Activated CD8-positive, alpha-beta memory T cell treated with anti-CD3 and anti-CD28 coated beads, Interleukin-2, amount 10 ng/mL, durations not matched to agents 7 days and 5 days (primary cell): ENCODE data around the gene SUCO. TPM values are rescaled to one million over a fixed set of nuclear protein-coding genes. Genes with fewer than 3 reads are reported as not detected.

Experiments used
- ATAC-seq: fragments of 150-1000 bp; cut with Tn5 transposase; one replicate; pipeline ENCODE4 v1.10.0; 2021; ENCODE audit warnings: moderate library complexity
- CTCF ChIA-PET: fragments of 350-600 bp; sonication (Branson Sonifier 250); formaldehyde crosslinking; loops from one replicate; lab custom pipeline; 2021; ENCODE audit warnings: antibody characterized with exemption; lab: Charles Lee
- DNase-seq: peaks from one replicate; pipeline ENCODE4 v3.0.0-alpha.2; 2020
- H3K27ac Mint-ChIP-seq: one replicate; pipeline ENCODE4 v1.8.0; 2021; ENCODE audit warnings: mild to moderate bottlenecking, mixed read lengths
- H3K27me3 Mint-ChIP-seq: one replicate; pipeline ENCODE4 v1.8.0; 2021; ENCODE audit warnings: mixed read lengths
- H3K36me3 Mint-ChIP-seq: one replicate; pipeline ENCODE4 v1.8.0; 2021; ENCODE audit warnings: mild to moderate bottlenecking, mixed read lengths
- H3K4me1 Mint-ChIP-seq: one replicate; pipeline ENCODE4 v1.8.0; 2021; ENCODE audit warnings: mixed read lengths
- H3K4me3 Mint-ChIP-seq: one replicate; pipeline ENCODE4 v1.8.0; 2021; ENCODE audit warnings: mild to moderate bottlenecking, moderate library complexity, mixed read lengths
- H3K9me3 Mint-ChIP-seq: one replicate; pipeline ENCODE4 v1.8.0; 2022; ENCODE audit warnings: low read depth, mixed read lengths
- total RNA-seq, 2 experiments: library from RNA; stranded (reverse); gene quantifications; one replicate each; pipeline ENCODE4 v1.2.3, GENCODE V29; 2021

Gene SUCO
- total RNA-seq, 2 experiments from 2014 or later, result 28.9 to 32.8 TPM

- Mint-ChIP-seq H3K4me3 (peak overlapping the region; percentile 95), H3K36me3 (peaks cover 3% of the 10 kb centered on the region), H3K27ac (peak overlapping the region; percentile 99), H3K9me3 (no peaks in the 10 kb centered on the region), H3K4me1 (peaks cover 38% of the 10 kb centered on the region), H3K27me3 (peaks cover 14% of the 10 kb centered on the region)
- CTCF ChIA-PET, result interaction anchor here (1.0 to 1.5 kb wide), 4 partner anchors 15 to 197 kb away, joined by 3 to 11 read pairs (median 3); no protein-coding TSS in a partner anchor
- DNase-seq (no peak), ATAC-seq (no peak)
Measured at GRCh38 chr1:172531412-172532182, 1.4 kb upstream of the SUCO start.

GRCh38 chr1:172532183-172532699 lies 709 bp upstream of the SUCO start:
- peak overlapping the region; percentile 99 for H3K27ac Mint-ChIP-seq
- H3K36me3 Mint-ChIP-seq, result peaks cover 3% of the 10 kb centered on the region
- no peaks in the 10 kb centered on the region for H3K9me3 Mint-ChIP-seq
- peak; percentile 76 for ATAC-seq
- CTCF ChIA-PET, result interaction anchor here (0.8 to 1.5 kb wide), 6 partner anchors 14 to 196 kb away, joined by 3 to 11 read pairs (median 4); no protein-coding TSS in a partner anchor
- H3K27me3 Mint-ChIP-seq, result peaks cover 11% of the 10 kb centered on the region
- H3K4me1 Mint-ChIP-seq, result peaks cover 41% of the 10 kb centered on the region
- peak overlapping the region; percentile 95 for H3K4me3 Mint-ChIP-seq
- peak; percentile 94 for DNase-seq

DNA sequence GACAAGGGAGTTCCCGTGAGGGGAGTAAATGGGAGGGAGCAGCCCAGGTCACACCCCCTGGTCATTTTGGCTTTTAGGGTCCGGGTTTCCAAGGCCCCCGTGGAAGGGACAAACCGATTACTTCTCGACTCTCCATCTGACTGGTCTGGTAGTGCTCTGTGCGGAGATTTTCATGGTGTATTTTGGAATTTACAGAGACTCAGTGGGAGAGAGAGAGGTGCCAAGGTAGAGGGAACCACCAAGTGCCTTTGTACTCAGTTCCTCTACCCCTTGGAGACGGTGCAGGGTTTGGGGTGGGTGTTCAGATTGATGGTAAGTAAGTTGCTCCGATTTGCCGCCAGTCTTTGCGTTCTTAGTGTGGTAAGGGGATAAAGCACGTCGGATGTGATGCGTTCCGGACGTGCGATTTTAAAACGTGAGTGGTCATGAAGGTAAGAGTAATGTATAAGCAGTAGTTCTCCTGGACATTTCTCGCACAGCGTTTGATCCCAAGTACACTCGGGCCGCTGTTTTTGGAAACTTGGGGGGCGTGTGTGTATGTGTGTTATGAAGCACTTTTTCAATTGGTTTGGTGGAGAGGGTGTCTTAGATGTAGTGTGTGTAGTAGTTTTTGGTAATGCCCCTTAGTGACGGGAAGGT lies 682 bp downstream of the SUCO start:
- H3K4me3 Mint-ChIP-seq, result peak overlapping the region; percentile 95
- H3K36me3 Mint-ChIP-seq, result peaks cover 8% of the 10 kb centered on the region
- H3K9me3 Mint-ChIP-seq, result no peaks in the 10 kb centered on the region
- no peak for ATAC-seq
- CTCF ChIA-PET, result interaction anchor here (1.1 to 1.5 kb wide), 3 partner anchors 82 to 195 kb away, joined by 6 to 11 read pairs (median 6); no protein-coding TSS in a partner anchor
- DNase-seq, result peak; percentile 74
- H3K27me3 Mint-ChIP-seq, result peaks cover 5% of the 10 kb centered on the region
- H3K4me1 Mint-ChIP-seq, result peaks cover 49% of the 10 kb centered on the region
- H3K27ac Mint-ChIP-seq, result peak overlapping the region; percentile 99

- Mint-ChIP-seq H3K27ac (no peak overlapping the region), H3K36me3 (peaks cover 13% of the 10 kb centered on the region), H3K4me3 (no peak overlapping the region), H3K9me3 (no peaks in the 10 kb centered on the region), H3K4me1 (peaks cover 56% of the 10 kb centered on the region), H3K27me3 (no peaks in the 10 kb centered on the region)
- CTCF ChIA-PET, result interaction anchor here (1.0 to 1.6 kb wide), 2 partner anchors 93 to 191 kb away, joined by 3 to 4 read pairs; no protein-coding TSS in a partner anchor
- ATAC-seq (no peak), DNase-seq (no peak)
Measured at GRCh38 chr1:172536256-172536655, 3.3 kb downstream of the SUCO start.

DNA sequence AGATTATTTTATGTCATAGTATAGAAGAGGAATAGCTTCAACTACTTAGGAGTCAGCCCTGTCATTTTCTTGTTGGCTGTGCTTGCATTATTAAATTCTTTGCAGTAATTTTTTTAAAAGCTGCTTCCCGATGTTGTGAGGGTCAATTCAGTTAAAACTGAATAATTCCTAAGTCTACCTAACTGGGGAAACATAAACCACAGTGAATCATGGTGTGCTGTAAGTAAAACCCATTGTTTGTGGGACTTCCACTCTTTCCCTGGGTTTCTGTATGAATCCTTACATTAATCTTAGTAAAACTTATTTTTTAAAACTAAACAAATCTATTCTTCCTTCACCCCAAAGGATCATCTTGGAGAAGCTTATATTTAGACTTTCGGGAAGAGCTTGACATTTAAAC lies 4.4 kb downstream of the SUCO start:
- DNase-seq (no peak), ATAC-seq (no peak)
- H3K27me3 Mint-ChIP-seq, result no peaks in the 10 kb centered on the region
- H3K4me1 Mint-ChIP-seq, result peaks cover 51% of the 10 kb centered on the region
- H3K36me3 Mint-ChIP-seq, result peaks cover 13% of the 10 kb centered on the region
- H3K9me3 Mint-ChIP-seq, result no peaks in the 10 kb centered on the region
- no peak overlapping the region for H3K27ac Mint-ChIP-seq
- H3K4me3 Mint-ChIP-seq, result no peak overlapping the region
- CTCF ChIA-PET, result interaction anchor here (0.7 to 1.6 kb wide), 4 partner anchors 11 to 190 kb away, joined by 3 to 6 read pairs (median 4); no protein-coding TSS in a partner anchor

GRCh38 chr1:172537827-172538391 lies 5.0 kb downstream of the SUCO start:
- Mint-ChIP-seq H3K4me1 (peaks cover 51% of the 10 kb centered on the region), H3K27ac (no peak overlapping the region), H3K27me3 (no peaks in the 10 kb centered on the region), H3K4me3 (no peak overlapping the region), H3K9me3 (no peaks in the 10 kb centered on the region), H3K36me3 (peaks cover 13% of the 10 kb centered on the region)
- DNase-seq, result no peak
- CTCF ChIA-PET, result interaction anchor here (0.7 to 1.6 kb wide), 4 partner anchors 11 to 189 kb away, joined by 3 to 6 read pairs (median 4); no protein-coding TSS in a partner anchor
- no peak for ATAC-seq

- H3K4me1 Mint-ChIP-seq, result peaks cover 32% of the 10 kb centered on the region
- DNase-seq, result no peak
- no peaks in the 10 kb centered on the region for H3K27me3 Mint-ChIP-seq
- peaks cover 10% of the 10 kb centered on the region for H3K36me3 Mint-ChIP-seq
- no peak for ATAC-seq
- H3K27ac Mint-ChIP-seq, result no peak overlapping the region
- H3K9me3 Mint-ChIP-seq, result no peaks in the 10 kb centered on the region
- CTCF ChIA-PET, result interaction anchor here (1.2 kb wide), 1 partner anchor 141 kb away, joined by 3 read pairs; no protein-coding TSS in a partner anchor
- no peak overlapping the region for H3K4me3 Mint-ChIP-seq
Measured at GRCh38 chr1:172540635-172541034, 7.7 kb downstream of the SUCO start.

DNA sequence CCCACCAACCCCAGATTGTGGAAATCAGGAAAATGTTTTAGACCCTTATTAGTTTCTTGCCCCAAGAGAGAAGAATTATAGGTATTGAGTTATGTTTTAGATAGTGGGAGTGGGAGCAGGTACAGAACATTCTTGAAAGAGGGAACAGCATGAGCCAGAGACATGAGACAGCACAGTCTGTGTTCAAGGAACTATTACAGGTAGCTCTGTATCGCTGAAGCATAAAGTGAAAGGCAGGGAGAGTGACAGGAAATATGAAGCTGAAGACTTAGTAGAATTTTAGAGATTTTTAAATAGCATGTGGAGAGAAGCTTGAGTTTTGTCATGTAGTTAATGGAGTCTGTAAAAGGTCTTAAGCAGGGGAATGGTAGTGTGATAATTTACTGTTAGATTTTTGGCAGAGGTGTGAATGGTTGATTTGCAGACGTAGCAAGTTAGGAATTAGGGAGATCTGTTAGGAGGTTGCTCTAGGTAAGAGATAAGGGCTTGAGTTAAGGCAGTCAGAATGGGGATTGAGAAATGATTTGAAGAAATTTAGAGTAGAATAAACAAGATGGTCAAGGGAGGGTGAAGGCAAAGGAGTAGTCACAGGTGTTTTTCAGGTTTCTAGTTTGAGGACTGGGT lies 11.6 kb downstream of the SUCO start:
- DNase-seq, result no peak
- Mint-ChIP-seq H3K4me3 (no peak overlapping the region), H3K4me1 (peaks cover 14% of the 10 kb centered on the region), H3K27me3 (no peaks in the 10 kb centered on the region), H3K36me3 (peaks cover 4% of the 10 kb centered on the region), H3K27ac (no peak overlapping the region), H3K9me3 (no peaks in the 10 kb centered on the region)
- ATAC-seq, result no peak
- CTCF ChIA-PET, result interaction anchor here (1.0 to 1.6 kb wide), 2 partner anchors 10 to 182 kb away, joined by 4 read pairs; no protein-coding TSS in a partner anchor

GRCh38 chr1:172545396-172546004 lies 12.6 kb downstream of the SUCO start:
- Mint-ChIP-seq H3K4me3 (no peak overlapping the region), H3K36me3 (peaks cover 4% of the 10 kb centered on the region), H3K27me3 (no peaks in the 10 kb centered on the region), H3K4me1 (peaks cover 11% of the 10 kb centered on the region), H3K27ac (no peak overlapping the region), H3K9me3 (no peaks in the 10 kb centered on the region)
- no peak for DNase-seq
- CTCF ChIA-PET, result interaction anchor here (1.0 kb wide), 1 partner anchor 13 kb away, joined by 3 read pairs; the partner anchor contains the start of gene SUCO
- ATAC-seq, result no peak

DNA sequence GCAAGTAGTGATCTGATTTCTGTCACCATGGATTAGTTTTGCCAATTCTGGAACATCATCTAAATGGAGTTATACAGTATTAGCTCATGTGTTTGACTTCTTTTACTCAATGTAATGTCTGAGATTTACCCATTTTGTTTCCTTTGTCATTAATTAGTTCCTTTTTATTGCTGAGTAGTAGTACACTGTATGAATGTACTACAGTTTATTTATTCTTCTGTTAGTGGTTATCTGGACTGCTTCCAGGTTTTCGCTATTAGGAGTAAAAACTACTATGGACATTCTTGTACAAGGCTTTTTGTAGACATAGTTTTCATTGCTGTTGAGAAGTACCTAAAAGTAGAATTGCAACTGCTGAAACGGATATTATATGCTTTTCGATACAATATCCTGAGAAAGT lies 14.1 kb downstream of the SUCO start:
- DNase-seq (no peak), ATAC-seq (no peak)
- CTCF ChIA-PET, result no interaction called here
- H3K9me3 Mint-ChIP-seq, result no peaks in the 10 kb centered on the region
- no peak overlapping the region for H3K27ac Mint-ChIP-seq
- peaks cover 1% of the 10 kb centered on the region for H3K36me3 Mint-ChIP-seq
- H3K4me1 Mint-ChIP-seq, result peaks cover 7% of the 10 kb centered on the region
- H3K27me3 Mint-ChIP-seq, result no peaks in the 10 kb centered on the region
- no peak overlapping the region for H3K4me3 Mint-ChIP-seq

GRCh38 chr1:172549621-172550280 lies 16.8 kb downstream of the SUCO start:
- ATAC-seq, result no peak
- no peak for DNase-seq
- Mint-ChIP-seq H3K4me3 (no peak overlapping the region), H3K27ac (no peak overlapping the region), H3K4me1 (peaks cover 7% of the 10 kb centered on the region), H3K9me3 (no peaks in the 10 kb centered on the region), H3K27me3 (no peaks in the 10 kb centered on the region), H3K36me3 (peaks cover 5% of the 10 kb centered on the region)
- CTCF ChIA-PET, result no interaction called here

GRCh38 chr1:172551279-172551678 lies 18.3 kb downstream of the SUCO start:
- CTCF ChIA-PET, result no interaction called here
- H3K36me3 Mint-ChIP-seq, result peaks cover 17% of the 10 kb centered on the region
- no peaks in the 10 kb centered on the region for H3K9me3 Mint-ChIP-seq
- no peaks in the 10 kb centered on the region for H3K27me3 Mint-ChIP-seq
- DNase-seq (no peak), ATAC-seq (no peak)
- H3K4me1 Mint-ChIP-seq, result peaks cover 7% of the 10 kb centered on the region
- H3K27ac Mint-ChIP-seq, result no peak overlapping the region
- no peak overlapping the region for H3K4me3 Mint-ChIP-seq
